HCT116 (cell line): ENCODE data around the gene KRT2. TPM values are rescaled to one million over a fixed set of nuclear protein-coding genes. Genes with fewer than 3 reads are reported as not detected.

Experiments
- ATAC-seq: fragments of 200-7000 bp; cut with Tn5 transposase; 2 replicates; pipeline ENCODE4 v1.9.1; 2020; ENCODE audit warnings: mild to moderate bottlenecking, moderate library complexity
- BruUV-seq: library from RNA; stranded (reverse); fragments of 400-500 nt; replicated peaks from 2 replicates; lab custom pipeline; 2021; lab: Mats Ljungman, UMichigan
- CTCF ChIA-PET: fragments of 300-600 bp; sonication (Branson Sonifier 250); formaldehyde crosslinking; loops from one replicate; lab custom pipeline; 2021; ENCODE audit warnings: antibody characterized with exemption; lab: Charles Lee
- POLR2A ChIA-PET: fragments of 300-600, 350-600 bp; sonication (Branson Sonifier 250); formaldehyde crosslinking; loops from one replicate; lab custom pipeline; 2021; ENCODE audit warnings: antibody characterized with exemption; lab: Charles Lee
- RAD21 ChIA-PET, 2 experiments: fragments of 300-600 bp; sonication (Branson Sonifier 250); formaldehyde crosslinking; loops; one replicate each; lab custom pipeline; 2023; ENCODE audit warnings: low total read pairs in 2 of 2; ENCODE audit not compliant: uncharacterized antibody in 2 of 2, unreplicated experiment in 2 of 2, low non-redundant PET in 1 of 2; lab: Charles Lee
- DNase-seq: peaks from one replicate; pipeline ENCODE4 v3.0.0-alpha.2; 2010; ENCODE audit warnings: low read depth, low spot score
- H2AFZ ChIP-seq: fragments of 200-600 bp; shearing (Covaris generic), sonication (generic); 2 replicates; pipeline ENCODE4 v1.6.1; 2017; ENCODE audit warnings: low read depth, mixed run types, mixed read lengths, antibody characterized with exemption, low read length; ENCODE audit not compliant: poor library complexity, severe bottlenecking
- H3K27ac ChIP-seq: 2 replicates; pipeline ENCODE4 v1.5.1; 2012; ENCODE audit warnings: low read depth, low read length
- H3K27me3 ChIP-seq: fragments of 200-600 bp; sonication (generic); 2 replicates; pipeline ENCODE4 v1.6.1; 2016; ENCODE audit warnings: mixed run types, low read length, mixed read lengths; ENCODE audit not compliant: insufficient read depth
- H3K36me3 ChIP-seq, 2 experiments: fragments of 200-500 bp in 1 of 2; fragments of 200-600 bp in 1 of 2; sonication (Bioruptor generic) in 1 of 2; sonication (generic) in 1 of 2; 2 replicates each; pipeline versions ENCODE4 v1.5.1 to v1.6.1; 2014 to 2016; ENCODE audit warnings: low read length in 2 of 2, inconsistent platforms in 1 of 2, mixed read lengths in 1 of 2, mixed run types in 1 of 2; ENCODE audit not compliant: insufficient read depth in 2 of 2, control insufficient read depth in 1 of 2
- H3K4me1 ChIP-seq, 2 experiments: fragments of 200-600 bp in 1 of 2; sonication (generic) in 1 of 2; 2 replicates each; pipeline versions ENCODE4 v1.5.1 to v1.6.1; 2012 to 2017; ENCODE audit warnings: low read length in 2 of 2, inconsistent platforms in 1 of 2, mild to moderate bottlenecking in 1 of 2, mixed read lengths in 1 of 2, mixed run types in 1 of 2, moderate library complexity in 1 of 2; ENCODE audit not compliant: insufficient read depth in 2 of 2, control insufficient read depth in 1 of 2
- H3K4me2 ChIP-seq: fragments of 200-600 bp; sonication (generic); 2 replicates; pipeline ENCODE4 v1.6.1; 2017; ENCODE audit warnings: mixed run types, low read length, mixed read lengths
- H3K4me3 ChIP-seq, 2 experiments: fragments of 200-600 bp in 1 of 2; sonication (generic) in 1 of 2; replicated peaks in 1 of 2; 2 replicates each; pipeline ENCODE4 v1.5.1; 2011 to 2016; ENCODE audit warnings: low read length in 2 of 2, control low read depth in 1 of 2, low read depth in 1 of 2, mild to moderate bottlenecking in 1 of 2, mixed read lengths in 1 of 2, mixed run types in 1 of 2
- H3K79me2 ChIP-seq: fragments of 200-600 bp; sonication (generic); 2 replicates; pipeline ENCODE4 v1.6.1; 2017; ENCODE audit warnings: mild to moderate bottlenecking, mixed run types, low read length, moderate library complexity, mixed read lengths; ENCODE audit not compliant: insufficient read depth
- H3K9ac ChIP-seq: fragments of 200-600 bp; sonication (generic); 2 replicates; pipeline ENCODE4 v1.6.1; 2016; ENCODE audit warnings: low read length, mixed read lengths
- H3K9me2 ChIP-seq: fragments of 200-600 bp; sonication (generic), shearing (Covaris generic); 2 replicates; pipeline ENCODE4 v1.6.1; 2017; ENCODE audit warnings: mixed run types, mild to moderate bottlenecking, moderate library complexity; ENCODE audit not compliant: insufficient read depth
- H3K9me3 ChIP-seq, 2 experiments: fragments of 200-500 bp in 1 of 2; fragments of 200-600 bp in 1 of 2; sonication (Bioruptor generic) in 1 of 2; sonication (generic) in 1 of 2; 2 replicates each; pipeline ENCODE4 v1.6.1; 2014 to 2017; ENCODE audit warnings: low read length in 2 of 2, mixed read lengths in 2 of 2, inconsistent platforms in 1 of 2, low read depth in 1 of 2, mild to moderate bottlenecking in 1 of 2, mixed run types in 1 of 2, moderate library complexity in 1 of 2; ENCODE audit not compliant: control insufficient read depth in 1 of 2, insufficient read depth in 1 of 2
- H4K20me1 ChIP-seq: fragments of 200-600 bp; sonication (generic), shearing (Covaris generic); 2 replicates; pipeline ENCODE4 v1.6.1; 2017; ENCODE audit warnings: mixed run types, mild to moderate bottlenecking, moderate library complexity; ENCODE audit not compliant: insufficient read depth
- CEBPB ChIP-seq: IDR thresholded peaks from 2 replicates; pipeline ENCODE4 v1.6.1; 2012; ENCODE audit warnings: low read depth
- EZH2 ChIP-seq: fragments of 200-600 bp; sonication (generic); IDR thresholded peaks from 2 replicates; pipeline ENCODE4 v1.6.1; 2017; ENCODE audit warnings: antibody characterized with exemption, mixed run types
- EZH2phosphoT487 ChIP-seq: fragments of 200-600 bp; IDR thresholded peaks from 2 replicates; pipeline ENCODE4 v1.6.1; 2018; ENCODE audit warnings: antibody characterized with exemption, borderline replicate concordance
- POLR2A ChIP-seq: IDR thresholded peaks from 2 replicates; pipeline ENCODE4 v1.7.0; 2011; ENCODE audit warnings: borderline replicate concordance; ENCODE audit not compliant: insufficient read depth, insufficient read length; ENCODE audit errors: extremely low read depth
- POLR2AphosphoS5 ChIP-seq: IDR thresholded peaks from 2 replicates; pipeline ENCODE4 v1.6.1; 2011; ENCODE audit warnings: mild to moderate bottlenecking, low read depth, low read length, moderate library complexity
- SIN3A ChIP-seq: IDR thresholded peaks from 2 replicates; pipeline ENCODE4 v1.6.1; 2012; ENCODE audit warnings: low read depth
- SRF ChIP-seq: IDR thresholded peaks from 2 replicates; pipeline ENCODE4 v1.6.1; 2012; ENCODE audit warnings: low read depth
- YY1 ChIP-seq: IDR thresholded peaks from 2 replicates; pipeline ENCODE4 v1.6.1; 2011; ENCODE audit warnings: low read length, low read depth, moderate library complexity, mild to moderate bottlenecking; ENCODE audit not compliant: insufficient replicate concordance; ENCODE audit errors: extremely low read depth
- ZNF274 ChIP-seq: fragments of 200-500 bp; sonication (Bioruptor generic); IDR thresholded peaks from 2 replicates; pipeline ENCODE4 v1.6.1; 2014; ENCODE audit warnings: mild to moderate bottlenecking, low read depth, low read length, inconsistent platforms
- intact Hi-C: fragments of 100-400 bp; cut with micrococcal nuclease; formaldehyde crosslinking; loops from 2 replicates; pipeline ENCODE4 v1.10.0; 2022
- total RNA-seq: library from RNA; stranded (reverse); gene quantifications from one replicate; pipeline ENCODE4 v1.2.1, GENCODE V29; 2021; ENCODE audit not compliant: unreplicated experiment
- TF ChIP-seq, protein P1 (sequence below): IDR thresholded peaks from 2 replicates; pipeline ENCODE4 v1.6.1; 2012
- TF ChIP-seq, protein P2 (sequence below): IDR thresholded peaks from 2 replicates; pipeline ENCODE4 v1.6.1; 2012
- TF ChIP-seq, protein P3 (sequence below): IDR thresholded peaks from 2 replicates; pipeline ENCODE4 v1.6.1; 2012; ENCODE audit warnings: low read depth

The KRT2 gene
- total RNA-seq, 1 experiment from 2014 or later: not detected

DNA sequence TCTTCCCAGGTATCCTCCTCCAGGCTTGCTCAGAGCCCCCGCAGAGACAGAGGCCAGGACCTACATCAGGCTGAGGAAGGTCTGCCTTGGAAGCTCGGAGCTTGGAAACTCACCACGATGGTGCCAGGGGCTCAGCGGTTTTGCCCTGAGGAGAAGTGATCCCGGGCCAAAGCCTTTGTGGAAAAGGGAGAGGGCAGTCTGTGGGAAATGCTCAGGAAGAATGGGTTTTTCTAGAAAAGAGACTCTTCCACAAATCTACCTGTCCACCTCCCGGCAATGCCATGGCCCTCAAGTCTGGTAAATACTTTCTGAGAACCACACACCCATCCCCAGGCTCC, 8.0 kb downstream of the KRT2 start (continued):
- TF ChIP-seq EZH2phosphoT487: no peak
- TF ChIP-seq, all 23 proteins: peak for 0

DNA sequence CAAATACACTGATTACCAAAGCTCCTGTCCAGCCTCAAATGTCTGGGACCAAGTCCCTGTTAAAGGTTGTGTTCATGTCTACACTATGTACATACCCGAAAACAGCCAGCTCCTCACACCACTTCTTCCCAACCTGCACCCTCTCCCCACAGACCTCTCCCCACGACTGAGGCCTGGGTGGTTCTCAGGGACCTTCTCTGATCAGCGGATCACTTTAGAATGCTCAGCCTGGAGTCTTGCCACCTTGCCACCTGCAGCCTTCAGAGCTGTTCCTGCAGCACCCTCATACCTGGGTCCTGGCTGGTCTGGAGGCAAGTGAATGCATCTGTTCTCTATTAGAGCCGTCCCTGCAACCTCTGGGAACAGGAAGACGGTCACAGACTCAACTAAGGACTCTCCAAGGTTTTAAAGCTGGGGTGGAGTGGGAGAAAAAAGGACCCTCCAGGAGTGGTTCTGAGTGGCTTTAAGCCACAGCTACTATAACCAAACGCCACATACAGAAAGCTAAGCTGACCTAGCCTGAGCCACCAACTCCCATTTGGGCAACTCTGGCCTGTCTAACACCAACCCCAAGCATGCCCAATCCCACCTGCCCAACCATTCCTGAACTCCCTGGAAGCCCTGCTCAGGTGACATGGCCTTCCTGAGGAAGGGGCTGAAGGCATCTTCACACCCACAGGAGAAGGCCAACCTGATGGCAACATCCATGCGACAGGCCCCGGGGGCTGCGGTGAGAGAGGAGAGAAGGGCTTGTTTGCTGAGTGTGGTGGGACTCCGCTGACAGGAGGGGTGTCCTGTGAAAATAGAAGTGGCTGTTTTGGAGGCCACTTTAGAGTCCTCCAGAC, 8.6 kb downstream of the KRT2 start:
- H2AFZ ChIP-seq: no peak overlapping the region
- no peaks in the 10 kb centered on the region for H3K4me1 ChIP-seq
- no peaks in the 10 kb centered on the region for H4K20me1 ChIP-seq
- ChIA-PET RAD21 (no interaction called here), CTCF (no interaction called here), POLR2A (no interaction called here)
- no peak overlapping the region for H3K27ac ChIP-seq
- H3K4me3 ChIP-seq: no peak overlapping the region
- TF ChIP-seq SIN3A: no peak
- TF ChIP-seq CEBPB: no peak
- TF ChIP-seq POLR2AphosphoS5: no peak
- TF ChIP-seq POLR2A: no peak
- TF ChIP-seq, protein P1, sequence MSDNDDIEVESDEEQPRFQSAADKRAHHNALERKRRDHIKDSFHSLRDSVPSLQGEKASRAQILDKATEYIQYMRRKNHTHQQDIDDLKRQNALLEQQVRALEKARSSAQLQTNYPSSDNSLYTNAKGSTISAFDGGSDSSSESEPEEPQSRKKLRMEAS: no peak
- ATAC-seq: no peak
- peaks cover 6% of the 10 kb centered on the region; the same call in 1 of the 2 replicates for H3K27me3 ChIP-seq
- H3K36me3 ChIP-seq: no peaks in the 10 kb centered on the region
- H3K9me2 ChIP-seq: no peaks in the 10 kb centered on the region
- no peak overlapping the region for H3K4me2 ChIP-seq
- no peaks in the 10 kb centered on the region for H3K79me2 ChIP-seq
- no peaks in the 10 kb centered on the region for H3K9me3 ChIP-seq
- no peak overlapping the region for H3K9ac ChIP-seq
- intact Hi-C loops: no loop called here
- BruUV-seq: no TSS peak
- no peak for DNase-seq

DNA sequence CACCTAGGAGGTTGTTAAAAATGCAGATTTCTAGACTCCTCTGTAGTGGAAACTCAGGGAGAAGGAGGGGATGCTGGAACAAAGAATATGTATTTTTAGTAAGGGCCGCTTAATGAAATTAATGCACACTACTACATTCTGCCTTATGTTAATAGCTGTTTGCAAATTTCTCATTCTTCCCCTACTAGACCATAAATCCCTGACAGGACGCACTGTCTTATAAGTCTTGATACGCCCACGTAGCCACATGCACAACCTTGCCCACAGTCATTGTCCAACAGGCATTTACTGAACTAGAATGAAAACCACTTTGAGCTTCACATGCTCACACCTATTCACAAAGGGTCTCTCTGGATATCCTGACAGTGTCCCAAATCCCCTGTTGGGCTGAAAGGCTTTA, 10.5 kb downstream of the KRT2 start:
- Histone ChIP-seq H2AFZ (no peak overlapping the region), H3K27ac (no peak overlapping the region), H3K27me3 (peaks cover 6% of the 10 kb centered on the region; the same call in 1 of the 2 replicates), H3K9ac (no peak overlapping the region), H3K4me2 (no peak overlapping the region), H3K4me1 (no peaks in the 10 kb centered on the region), H3K9me3 (no peaks in the 10 kb centered on the region), H3K36me3 (no peaks in the 10 kb centered on the region), H4K20me1 (no peaks in the 10 kb centered on the region), H3K79me2 (no peaks in the 10 kb centered on the region), H3K9me2 (no peaks in the 10 kb centered on the region), H3K4me3 (no peak overlapping the region)
- ChIA-PET POLR2A (no interaction called here), CTCF (no interaction called here), RAD21 (no interaction called here)
- DNase-seq (no peak), ATAC-seq (no peak)
- intact Hi-C loops: no loop called here
- no TSS peak for BruUV-seq
- TF ChIP-seq SRF (no peak), ZNF274 (no peak), SIN3A (no peak), EZH2 (no peak), YY1 (no peak)
- TF ChIP-seq, protein P2, sequence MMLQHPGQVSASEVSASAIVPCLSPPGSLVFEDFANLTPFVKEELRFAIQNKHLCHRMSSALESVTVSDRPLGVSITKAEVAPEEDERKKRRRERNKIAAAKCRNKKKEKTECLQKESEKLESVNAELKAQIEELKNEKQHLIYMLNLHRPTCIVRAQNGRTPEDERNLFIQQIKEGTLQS: no peak
- TF ChIP-seq, protein P3, sequence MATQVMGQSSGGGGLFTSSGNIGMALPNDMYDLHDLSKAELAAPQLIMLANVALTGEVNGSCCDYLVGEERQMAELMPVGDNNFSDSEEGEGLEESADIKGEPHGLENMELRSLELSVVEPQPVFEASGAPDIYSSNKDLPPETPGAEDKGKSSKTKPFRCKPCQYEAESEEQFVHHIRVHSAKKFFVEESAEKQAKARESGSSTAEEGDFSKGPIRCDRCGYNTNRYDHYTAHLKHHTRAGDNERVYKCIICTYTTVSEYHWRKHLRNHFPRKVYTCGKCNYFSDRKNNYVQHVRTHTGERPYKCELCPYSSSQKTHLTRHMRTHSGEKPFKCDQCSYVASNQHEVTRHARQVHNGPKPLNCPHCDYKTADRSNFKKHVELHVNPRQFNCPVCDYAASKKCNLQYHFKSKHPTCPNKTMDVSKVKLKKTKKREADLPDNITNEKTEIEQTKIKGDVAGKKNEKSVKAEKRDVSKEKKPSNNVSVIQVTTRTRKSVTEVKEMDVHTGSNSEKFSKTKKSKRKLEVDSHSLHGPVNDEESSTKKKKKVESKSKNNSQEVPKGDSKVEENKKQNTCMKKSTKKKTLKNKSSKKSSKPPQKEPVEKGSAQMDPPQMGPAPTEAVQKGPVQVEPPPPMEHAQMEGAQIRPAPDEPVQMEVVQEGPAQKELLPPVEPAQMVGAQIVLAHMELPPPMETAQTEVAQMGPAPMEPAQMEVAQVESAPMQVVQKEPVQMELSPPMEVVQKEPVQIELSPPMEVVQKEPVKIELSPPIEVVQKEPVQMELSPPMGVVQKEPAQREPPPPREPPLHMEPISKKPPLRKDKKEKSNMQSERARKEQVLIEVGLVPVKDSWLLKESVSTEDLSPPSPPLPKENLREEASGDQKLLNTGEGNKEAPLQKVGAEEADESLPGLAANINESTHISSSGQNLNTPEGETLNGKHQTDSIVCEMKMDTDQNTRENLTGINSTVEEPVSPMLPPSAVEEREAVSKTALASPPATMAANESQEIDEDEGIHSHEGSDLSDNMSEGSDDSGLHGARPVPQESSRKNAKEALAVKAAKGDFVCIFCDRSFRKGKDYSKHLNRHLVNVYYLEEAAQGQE: no peak
